HG03354 (cell line): ENCODE results near the gene KIAA1671.

Experiments
- ATAC-seq: cut with Tn5 transposase; IDR thresholded peaks from one replicate; pipeline ENCODE4 v1.9.1; 2021; ENCODE audit warnings: mild to moderate bottlenecking; ENCODE audit not compliant: unreplicated experiment, poor library complexity, severe bottlenecking

Gene KIAA1671

GRCh38 chr22:25006354-25006753 is 53.8 kb downstream of the KIAA1671 start:
- ATAC-seq, result no peak

GRCh38 chr22:25007444-25008106 is 55.1 kb downstream of the KIAA1671 start:
- ATAC-seq, result no peak

- ATAC-seq, result no peak
These were observed 56.1 kb downstream of the KIAA1671 start for GRCh38 chr22:25008666-25009065.

GRCh38 chr22:25012741-25013143 is 60.2 kb downstream of the KIAA1671 start:
- ATAC-seq, result no peak

- ATAC-seq, result no peak
These were observed 61.1 kb downstream of the KIAA1671 start for GRCh38 chr22:25013607-25014006.

GRCh38 chr22:25014896-25015755 is 62.6 kb downstream of the KIAA1671 start:
- no peak for ATAC-seq

- no peak for ATAC-seq
These were observed 63.8 kb downstream of the KIAA1671 start for GRCh38 chr22:25016311-25016710.

- no peak for ATAC-seq
These were observed 65.5 kb downstream of the KIAA1671 start for GRCh38 chr22:25018009-25018408.

GRCh38 chr22:25019427-25020184 is 67.1 kb downstream of the KIAA1671 start:
- ATAC-seq, result no peak

- no peak for ATAC-seq
These were observed 68.9 kb downstream of the KIAA1671 start for GRCh38 chr22:25021409-25021808.

- no peak for ATAC-seq
These were observed 69.6 kb downstream of the KIAA1671 start for GRCh38 chr22:25021976-25022711.

- ATAC-seq, result no peak
These were observed 71.4 kb downstream of the KIAA1671 start for GRCh38 chr22:25023879-25024278.

- ATAC-seq, result no peak
These were observed 72.4 kb downstream of the KIAA1671 start for GRCh38 chr22:25024895-25025294.

- ATAC-seq, result no peak
These were observed 73.2 kb downstream of the KIAA1671 start for GRCh38 chr22:25025491-25026400.

GRCh38 chr22:25027043-25027906 is 74.8 kb downstream of the KIAA1671 start:
- no peak for ATAC-seq

- ATAC-seq, result no peak
These were observed 75.7 kb downstream of the KIAA1671 start for GRCh38 chr22:25027959-25028840.

GRCh38 chr22:25028841-25029141 is 76.3 kb downstream of the KIAA1671 start:
- ATAC-seq, result no peak
